ENCODE data around the gene KLHL17.

KLHL17 gene

DNA sequence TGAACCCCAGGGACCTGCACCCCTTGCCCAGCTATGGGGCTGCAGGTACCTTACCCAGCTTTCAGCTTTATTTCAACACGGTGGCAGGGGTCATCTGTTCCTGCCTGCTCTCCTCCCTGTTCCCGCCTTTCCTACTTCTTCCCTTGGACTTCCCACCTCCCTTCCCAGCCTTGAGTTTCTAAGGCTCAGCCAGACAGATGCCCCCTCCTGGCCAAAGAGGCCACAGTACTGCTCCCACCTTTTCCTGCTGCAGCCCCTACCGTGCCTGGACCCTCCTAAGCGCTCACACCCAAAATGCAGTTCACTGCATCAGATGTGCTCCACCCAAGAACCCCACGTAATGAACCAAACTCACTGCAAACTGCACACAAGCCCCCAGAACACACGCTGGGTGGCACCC is 9.0 kb upstream of the KLHL17 start:
- peaks cover 24% of the 10 kb centered on the region for H3K36me3 ChIP-seq (ENCODE audit: control insufficient read depth, insufficient read depth, low read length)
- H3K4me1 ChIP-seq (ENCODE audit: control insufficient read depth, insufficient read depth, low read length) = no peaks in the 10 kb centered on the region

DNA sequence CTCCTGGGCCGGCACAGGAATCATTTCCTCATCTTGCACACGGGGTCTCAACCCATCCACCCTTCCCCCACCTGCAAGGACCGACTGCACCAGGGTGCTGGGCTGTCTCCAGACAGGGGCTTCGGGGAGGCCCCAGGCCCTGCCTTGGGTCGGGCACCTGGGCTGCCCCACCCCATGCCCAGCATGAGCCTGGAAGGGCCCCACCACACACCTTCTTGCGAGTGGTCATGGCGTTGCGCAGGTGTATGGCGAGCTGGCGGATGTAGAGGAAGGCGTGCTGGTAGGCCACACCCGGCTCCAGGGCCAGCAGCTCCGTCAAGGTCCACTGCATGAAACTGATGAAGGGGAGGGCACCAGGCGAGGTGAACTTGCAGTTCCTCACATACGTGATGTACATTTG is 8.2 kb upstream of the KLHL17 start:
- H3K4me3 ChIP-seq (ENCODE audit: low read length) = no peak overlapping the region
- no peaks in the 10 kb centered on the region for H3K27me3 ChIP-seq (ENCODE audit: control insufficient read depth, insufficient read depth, low read length)
- no peak overlapping the region for H3K9ac ChIP-seq (ENCODE audit: low read length)
- H3K36me3 ChIP-seq (ENCODE audit: control insufficient read depth, insufficient read depth, low read length) = peaks cover 23% of the 10 kb centered on the region
- no peaks in the 10 kb centered on the region for H3K9me3 ChIP-seq (ENCODE audit: control insufficient read depth, low read length)
- H3K4me1 ChIP-seq (ENCODE audit: control insufficient read depth, insufficient read depth, low read length) = peaks cover 3% of the 10 kb centered on the region

More for the DNA sequence above, 9.0 kb upstream of the KLHL17 start:
- no peaks in the 10 kb centered on the region for H3K27me3 ChIP-seq (ENCODE audit: control insufficient read depth, insufficient read depth, low read length)
- H3K9me3 ChIP-seq (ENCODE audit: control insufficient read depth, low read length) = no peaks in the 10 kb centered on the region
- H3K4me3 ChIP-seq (ENCODE audit: low read length) = no peak overlapping the region
- H3K9ac ChIP-seq (ENCODE audit: low read length) = no peak overlapping the region

DNA sequence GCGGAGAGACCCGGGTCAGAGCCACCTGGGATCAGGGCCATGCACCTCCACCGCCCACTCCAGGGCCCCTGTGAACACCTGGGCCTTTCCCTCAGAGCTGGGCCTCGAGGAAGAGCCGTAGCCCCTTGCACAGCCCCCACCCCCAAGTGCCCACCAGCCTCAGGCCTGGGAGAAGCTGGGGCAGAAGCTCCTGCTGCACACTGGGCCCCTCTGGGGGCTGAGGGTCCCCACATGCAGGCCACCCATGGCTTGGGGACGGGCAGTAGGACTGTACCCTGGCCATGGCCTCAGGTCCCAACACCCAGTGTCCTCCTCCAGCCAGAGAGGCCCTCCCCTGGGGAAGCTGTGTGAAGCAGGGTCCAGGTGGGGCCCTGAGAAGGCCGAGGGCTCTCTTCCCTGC is 7.8 kb upstream of the KLHL17 start:
- Histone ChIP-seq H3K9me3 (ENCODE audit: control insufficient read depth, low read length) (no peaks in the 10 kb centered on the region), H3K4me3 (ENCODE audit: low read length) (no peak overlapping the region), H3K4me1 (ENCODE audit: control insufficient read depth, insufficient read depth, low read length) (peaks cover 3% of the 10 kb centered on the region), H3K9ac (ENCODE audit: low read length) (no peak overlapping the region), H3K36me3 (ENCODE audit: control insufficient read depth, insufficient read depth, low read length) (peaks cover 19% of the 10 kb centered on the region), H3K27me3 (ENCODE audit: control insufficient read depth, insufficient read depth, low read length) (no peaks in the 10 kb centered on the region)

DNA sequence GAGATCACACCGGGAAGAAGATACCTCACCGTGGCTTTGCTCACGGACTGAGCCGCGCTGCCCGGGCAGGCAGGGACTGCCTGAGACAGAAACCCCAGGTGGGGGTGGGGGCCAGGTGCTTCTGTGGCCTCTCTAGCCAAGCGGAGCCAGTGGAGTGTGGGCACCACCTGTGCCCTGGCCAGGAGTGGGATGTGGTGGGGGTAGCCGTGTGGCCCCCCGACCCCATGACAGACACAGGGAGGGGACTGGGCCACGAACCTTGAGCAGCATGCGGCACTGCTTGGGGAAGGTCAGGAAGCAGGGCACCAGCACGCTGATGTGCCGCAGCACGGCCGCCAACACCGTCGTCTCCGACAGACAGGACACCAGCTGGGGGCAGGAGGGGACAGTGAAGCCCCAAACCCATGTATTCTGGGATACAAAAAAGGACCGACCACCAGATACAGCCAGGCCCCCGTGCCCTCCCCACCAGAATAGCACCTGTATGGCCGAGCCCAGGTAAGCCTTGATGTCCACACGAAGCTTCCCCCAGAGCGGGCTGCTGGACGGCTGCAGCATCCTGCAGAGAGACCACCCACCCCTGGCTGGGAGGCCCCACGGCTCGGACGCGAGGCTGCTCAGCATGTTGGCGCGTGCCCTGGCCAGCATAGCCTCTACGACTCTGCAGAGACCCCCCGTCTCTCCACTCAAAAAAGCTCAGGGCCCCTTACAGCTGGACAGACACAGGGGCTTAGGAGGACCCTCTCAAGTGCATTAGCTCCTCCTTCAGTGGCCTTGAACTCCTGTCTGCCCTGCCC is 6.7 kb upstream of the KLHL17 start:
- H3K36me3 ChIP-seq (ENCODE audit: control insufficient read depth, insufficient read depth, low read length) = peaks cover 15% of the 10 kb centered on the region
- H3K9ac ChIP-seq (ENCODE audit: low read length) = no peak overlapping the region
- no peaks in the 10 kb centered on the region for H3K9me3 ChIP-seq (ENCODE audit: control insufficient read depth, low read length)
- no peaks in the 10 kb centered on the region for H3K27me3 ChIP-seq (ENCODE audit: control insufficient read depth, insufficient read depth, low read length)
- H3K4me1 ChIP-seq (ENCODE audit: control insufficient read depth, insufficient read depth, low read length) = peaks cover 7% of the 10 kb centered on the region
- H3K4me3 ChIP-seq (ENCODE audit: low read length) = no peak overlapping the region

DNA sequence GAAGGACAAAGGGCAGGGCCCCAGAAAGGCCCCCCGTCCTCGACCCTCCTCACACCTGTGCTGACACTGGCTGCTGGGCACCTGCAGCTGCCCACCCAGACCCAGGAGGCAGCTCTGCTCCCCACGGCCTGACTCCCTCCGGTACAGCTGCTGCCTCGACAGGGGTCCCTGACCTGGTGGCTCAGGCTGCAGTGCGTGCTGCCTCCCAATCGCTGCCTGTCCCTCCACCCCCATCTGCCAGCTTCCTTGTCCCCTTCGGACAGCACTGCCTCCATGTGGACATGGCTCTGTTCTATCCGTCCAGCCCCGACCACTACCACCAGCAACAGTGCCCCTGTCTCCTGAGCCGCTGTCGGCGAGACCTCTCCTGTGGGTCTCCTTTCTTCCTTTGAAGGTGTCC is 5.5 kb upstream of the KLHL17 start:
- Histone ChIP-seq H3K4me1 (ENCODE audit: control insufficient read depth, insufficient read depth, low read length) (peaks cover 7% of the 10 kb centered on the region), H3K9me3 (ENCODE audit: control insufficient read depth, low read length) (no peaks in the 10 kb centered on the region), H3K27me3 (ENCODE audit: control insufficient read depth, insufficient read depth, low read length) (no peaks in the 10 kb centered on the region), H3K4me3 (ENCODE audit: low read length) (no peak overlapping the region), H3K36me3 (ENCODE audit: control insufficient read depth, insufficient read depth, low read length) (peaks cover 15% of the 10 kb centered on the region), H3K9ac (ENCODE audit: low read length) (no peak overlapping the region)

DNA sequence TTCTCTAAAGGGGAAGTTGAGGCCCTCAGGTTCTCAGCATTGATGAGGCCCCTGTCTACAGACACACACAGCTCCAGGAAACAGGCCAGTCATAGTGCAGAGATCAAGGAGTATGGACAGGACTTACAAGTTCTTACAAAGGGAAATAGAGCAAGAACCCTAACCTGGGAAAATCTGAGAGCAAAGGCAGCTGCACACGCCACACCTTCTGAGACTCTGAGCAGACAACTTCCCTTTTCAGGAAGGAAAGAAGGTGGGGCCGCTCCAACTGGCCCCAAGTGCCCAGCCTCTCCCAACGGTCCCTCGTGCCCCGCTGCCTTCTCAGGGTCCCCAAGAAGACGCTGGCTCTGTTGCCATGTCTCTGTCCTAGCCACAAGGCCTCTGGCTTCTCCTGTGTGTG is 4.9 kb upstream of the KLHL17 start:
- no peak overlapping the region for H3K4me3 ChIP-seq (ENCODE audit: low read length)
- H3K4me1 ChIP-seq (ENCODE audit: control insufficient read depth, insufficient read depth, low read length) = peaks cover 10% of the 10 kb centered on the region
- H3K9me3 ChIP-seq (ENCODE audit: control insufficient read depth, low read length) = no peaks in the 10 kb centered on the region
- no peaks in the 10 kb centered on the region for H3K27me3 ChIP-seq (ENCODE audit: control insufficient read depth, insufficient read depth, low read length)
- H3K36me3 ChIP-seq (ENCODE audit: control insufficient read depth, insufficient read depth, low read length) = peaks cover 12% of the 10 kb centered on the region
- no peak overlapping the region for H3K9ac ChIP-seq (ENCODE audit: low read length)

DNA sequence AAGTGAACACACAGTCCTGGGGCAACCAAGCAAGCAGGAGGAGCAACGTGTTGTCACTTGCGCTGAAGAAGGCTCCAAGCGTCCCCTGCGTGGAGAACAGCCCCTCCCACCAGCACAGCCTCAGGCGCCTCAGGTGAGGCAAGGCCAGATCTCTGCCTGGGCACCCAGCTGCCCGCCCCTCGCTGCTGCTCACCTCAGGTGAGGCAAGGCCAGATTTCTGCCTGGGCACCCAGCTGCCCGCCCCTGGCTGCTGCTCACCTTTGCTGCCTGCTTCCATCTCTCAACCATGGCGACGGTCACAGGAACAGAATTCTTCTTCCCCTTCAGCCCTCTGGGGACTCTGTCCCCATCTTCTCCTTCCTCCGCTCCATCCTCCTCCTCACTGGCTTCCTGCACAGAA is 3.7 kb upstream of the KLHL17 start:
- H3K4me3 ChIP-seq (ENCODE audit: low read length) = no peak overlapping the region
- H3K27me3 ChIP-seq (ENCODE audit: control insufficient read depth, insufficient read depth, low read length) = no peaks in the 10 kb centered on the region
- H3K9ac ChIP-seq (ENCODE audit: low read length) = no peak overlapping the region
- peaks cover 12% of the 10 kb centered on the region for H3K36me3 ChIP-seq (ENCODE audit: control insufficient read depth, insufficient read depth, low read length)
- no peaks in the 10 kb centered on the region for H3K9me3 ChIP-seq (ENCODE audit: control insufficient read depth, low read length)
- H3K4me1 ChIP-seq (ENCODE audit: control insufficient read depth, insufficient read depth, low read length) = peaks cover 14% of the 10 kb centered on the region

DNA sequence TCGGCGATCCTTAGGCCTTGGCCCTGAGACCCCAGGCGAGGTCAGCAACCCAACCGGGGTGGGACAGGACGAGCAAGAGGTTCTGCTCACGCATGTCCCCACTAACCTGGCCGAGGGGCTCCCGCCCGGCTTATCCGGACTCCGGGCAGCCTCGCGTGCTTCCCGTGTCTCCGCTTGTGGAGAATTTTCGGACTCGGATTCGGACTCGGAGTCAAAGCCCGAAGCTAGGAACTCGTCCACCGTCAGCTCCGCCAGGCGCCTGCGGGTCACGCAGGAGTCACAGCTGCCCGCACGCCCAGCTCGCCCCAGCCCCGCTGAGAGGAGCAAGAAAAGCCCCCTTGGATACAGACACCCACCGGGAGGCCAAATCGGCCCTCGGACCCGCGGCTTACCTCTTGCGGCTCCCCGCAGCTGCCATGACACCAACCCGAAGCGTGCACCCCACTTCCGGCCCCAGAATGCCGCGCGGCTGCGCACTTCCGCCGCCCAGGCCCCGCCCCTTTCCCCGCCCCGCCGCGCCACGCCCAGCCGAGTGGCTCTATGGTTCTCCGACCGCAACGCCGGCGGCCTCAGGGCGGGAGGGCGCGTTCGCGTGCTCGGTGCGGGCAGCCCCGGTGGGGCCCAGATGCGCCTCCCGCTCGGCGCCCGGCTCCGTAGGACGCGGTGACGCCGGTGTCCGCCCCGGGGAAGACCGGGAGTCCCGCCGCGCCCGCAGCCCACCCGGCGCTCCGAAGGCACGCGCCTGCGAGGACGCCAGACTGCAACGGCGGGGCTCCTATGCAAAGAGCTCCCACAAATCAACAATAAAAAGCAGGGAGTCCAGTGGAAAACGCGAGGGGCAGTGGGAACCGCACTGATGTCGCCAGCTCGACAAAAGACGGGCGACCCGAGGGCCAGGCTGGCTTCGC is 1.3 kb upstream of the KLHL17 start, which contains the start of gene NOC2L:
Gene NOC2L, minus strand, starts transcription at position 434 of the 908 bp plus-strand sequence. Its CDS starts 16 bp downstream, at position 418.
- H3K4me1 ChIP-seq (ENCODE audit: control insufficient read depth, insufficient read depth, low read length) = peaks cover 14% of the 10 kb centered on the region
- H3K4me3 ChIP-seq (ENCODE audit: low read length) = peak within 1 kb of the TSS; percentile 86
- H3K9ac ChIP-seq (ENCODE audit: low read length) = peak within 1 kb of the TSS; percentile 82
- no peaks in the 10 kb centered on the region for H3K9me3 ChIP-seq (ENCODE audit: control insufficient read depth, low read length)
- peaks cover 12% of the 10 kb centered on the region for H3K36me3 ChIP-seq (ENCODE audit: control insufficient read depth, insufficient read depth, low read length)
- H3K27me3 ChIP-seq (ENCODE audit: control insufficient read depth, insufficient read depth, low read length) = no peaks in the 10 kb centered on the region

DNA sequence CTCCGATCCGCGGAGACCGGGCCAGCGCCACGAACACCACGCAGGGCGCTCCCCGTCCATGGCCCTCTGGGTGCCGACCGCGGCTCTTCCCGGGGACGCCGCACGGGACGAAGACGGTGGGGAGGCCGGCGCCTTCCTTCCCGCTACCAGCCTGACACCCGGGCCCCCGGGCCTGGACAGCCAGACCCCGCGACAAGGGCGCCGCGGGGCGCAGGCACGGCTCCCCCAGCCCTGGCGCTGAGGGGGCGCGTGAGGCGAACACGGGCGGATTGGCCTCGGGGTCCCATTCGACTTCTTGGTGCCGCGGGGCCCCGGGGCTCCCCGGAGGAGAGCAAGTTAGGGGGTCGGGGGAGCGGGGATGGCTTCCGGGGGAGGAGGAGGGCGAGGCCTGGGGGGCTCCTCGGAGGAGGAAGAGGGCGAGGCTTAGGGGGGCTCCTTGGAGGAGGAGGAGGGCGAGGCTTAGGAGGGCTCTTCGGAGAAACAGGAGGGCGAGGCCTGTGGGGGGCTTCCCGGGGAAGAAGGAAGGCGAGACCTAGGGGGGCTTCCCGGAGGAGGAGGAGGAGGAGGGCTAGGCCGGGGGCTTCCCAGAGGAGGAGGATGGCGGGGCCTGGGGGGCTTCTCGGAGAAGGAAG is 537 bp upstream of the KLHL17 start:
- no peaks in the 10 kb centered on the region for H3K27me3 ChIP-seq (ENCODE audit: control insufficient read depth, insufficient read depth, low read length)
- no peaks in the 10 kb centered on the region for H3K9me3 ChIP-seq (ENCODE audit: control insufficient read depth, low read length)
- no peak overlapping the region for H3K4me3 ChIP-seq (ENCODE audit: low read length)
- H3K9ac ChIP-seq (ENCODE audit: low read length) = peak overlapping the region; percentile 39
- peaks cover 14% of the 10 kb centered on the region for H3K4me1 ChIP-seq (ENCODE audit: control insufficient read depth, insufficient read depth, low read length)
- H3K36me3 ChIP-seq (ENCODE audit: control insufficient read depth, insufficient read depth, low read length) = peaks cover 12% of the 10 kb centered on the region

DNA sequence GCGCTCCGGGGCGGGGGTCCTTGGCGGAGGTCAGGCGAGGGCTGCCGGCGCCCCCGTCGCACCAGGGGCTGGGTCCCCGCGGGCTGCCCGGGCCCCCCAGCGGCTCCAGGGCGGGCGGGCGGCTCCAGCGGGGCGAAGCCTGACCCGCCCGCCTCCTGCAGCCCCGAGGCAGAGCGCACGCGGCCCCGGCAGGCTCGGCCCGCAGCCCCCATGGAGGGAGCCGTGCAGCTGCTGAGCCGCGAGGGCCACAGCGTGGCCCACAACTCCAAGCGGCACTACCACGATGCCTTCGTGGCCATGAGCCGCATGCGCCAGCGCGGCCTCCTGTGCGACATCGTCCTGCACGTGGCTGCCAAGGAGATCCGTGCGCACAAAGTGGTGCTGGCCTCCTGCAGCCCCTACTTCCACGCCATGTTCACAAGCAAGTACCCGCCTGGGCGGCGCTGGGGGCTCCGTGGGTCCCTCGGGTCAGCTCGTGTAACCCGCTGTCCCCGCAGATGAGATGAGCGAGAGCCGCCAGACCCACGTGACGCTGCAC is 817 bp downstream of the KLHL17 start:
- H3K4me1 ChIP-seq (ENCODE audit: control insufficient read depth, insufficient read depth, low read length) = peaks cover 21% of the 10 kb centered on the region
- H3K9ac ChIP-seq (ENCODE audit: low read length) = no peak overlapping the region
- H3K4me3 ChIP-seq (ENCODE audit: low read length) = no peak overlapping the region
- no peaks in the 10 kb centered on the region for H3K27me3 ChIP-seq (ENCODE audit: control insufficient read depth, insufficient read depth, low read length)
- H3K36me3 ChIP-seq (ENCODE audit: control insufficient read depth, insufficient read depth, low read length) = peaks cover 4% of the 10 kb centered on the region
- no peaks in the 10 kb centered on the region for H3K9me3 ChIP-seq (ENCODE audit: control insufficient read depth, low read length)

DNA sequence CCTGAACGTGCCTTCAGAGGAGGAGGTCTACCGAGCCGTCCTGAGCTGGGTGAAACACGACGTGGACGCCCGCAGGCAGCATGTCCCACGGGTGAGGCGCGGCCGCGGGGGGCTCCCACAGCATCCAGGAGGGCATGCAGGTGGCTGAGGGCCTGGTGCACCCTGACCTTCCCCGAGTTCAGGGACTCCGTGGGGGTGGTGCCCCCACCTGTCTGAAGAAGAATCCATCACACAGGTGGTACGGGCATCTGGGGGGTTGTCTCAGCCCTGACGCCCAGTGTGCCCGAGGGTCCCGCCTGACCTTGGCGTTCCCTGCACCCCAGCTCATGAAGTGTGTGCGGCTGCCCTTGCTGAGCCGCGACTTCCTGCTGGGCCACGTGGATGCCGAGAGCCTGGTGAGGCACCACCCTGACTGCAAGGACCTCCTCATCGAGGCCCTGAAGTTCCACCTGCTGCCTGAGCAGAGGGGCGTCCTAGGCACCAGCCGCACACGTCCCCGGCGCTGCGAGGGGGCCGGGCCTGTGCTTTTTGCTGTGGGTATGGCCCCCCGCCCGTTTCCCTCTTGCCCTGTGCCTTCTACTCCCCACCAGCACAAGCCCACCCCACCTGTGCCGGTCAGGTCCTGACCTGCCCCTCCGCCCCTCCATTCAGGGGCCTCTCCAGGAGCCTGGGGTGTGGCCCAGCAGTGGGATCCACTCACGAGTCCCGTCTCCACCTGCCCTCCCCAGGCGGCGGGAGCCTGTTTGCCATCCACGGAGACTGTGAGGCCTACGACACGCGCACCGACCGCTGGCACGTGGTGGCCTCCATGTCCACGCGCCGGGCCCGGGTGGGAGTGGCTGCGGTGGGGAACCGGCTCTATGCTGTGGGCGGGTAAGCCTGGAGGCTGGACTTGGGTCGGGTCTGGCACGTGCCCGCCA is 2.3 kb downstream of the KLHL17 start:
- H3K36me3 ChIP-seq (ENCODE audit: control insufficient read depth, insufficient read depth, low read length) = no peaks in the 10 kb centered on the region
- no peak overlapping the region for H3K9ac ChIP-seq (ENCODE audit: low read length)
- H3K27me3 ChIP-seq (ENCODE audit: control insufficient read depth, insufficient read depth, low read length) = peaks cover under 1% of the 10 kb centered on the region
- H3K9me3 ChIP-seq (ENCODE audit: control insufficient read depth, low read length) = no peaks in the 10 kb centered on the region
- H3K4me3 ChIP-seq (ENCODE audit: low read length) = no peak overlapping the region
- peaks cover 25% of the 10 kb centered on the region for H3K4me1 ChIP-seq (ENCODE audit: control insufficient read depth, insufficient read depth, low read length)
